Globus pallidus (tissue), 1 donor: ENCODE results near the gene TBPL1.

Experiments
- DNase-seq: peaks from one replicate; pipeline ENCODE4 v3.0.0-alpha.2; 2015; ENCODE audit warnings: low spot score

The TBPL1 gene

DNA sequence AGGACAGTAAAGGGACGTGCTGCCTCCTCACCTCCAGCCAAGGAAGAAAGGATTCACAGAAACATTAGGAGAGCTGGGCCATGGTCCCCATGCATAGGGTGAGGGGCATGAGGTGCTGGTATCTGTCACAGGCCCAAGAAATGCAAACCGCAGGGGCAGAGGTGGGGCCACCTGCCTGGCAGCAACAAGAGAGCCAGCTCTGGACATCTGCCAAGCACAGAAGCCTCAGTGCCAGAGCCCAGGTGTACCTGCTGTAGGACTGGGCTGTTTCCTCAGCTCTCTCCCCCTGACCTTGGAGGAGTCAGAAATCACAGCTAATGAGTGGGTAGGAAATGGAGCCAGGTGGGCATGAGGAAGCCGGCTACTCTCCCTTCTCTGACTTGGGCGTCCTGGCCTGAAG is 54.1 kb downstream of the TBPL1 start:
- no peak for DNase-seq

DNA sequence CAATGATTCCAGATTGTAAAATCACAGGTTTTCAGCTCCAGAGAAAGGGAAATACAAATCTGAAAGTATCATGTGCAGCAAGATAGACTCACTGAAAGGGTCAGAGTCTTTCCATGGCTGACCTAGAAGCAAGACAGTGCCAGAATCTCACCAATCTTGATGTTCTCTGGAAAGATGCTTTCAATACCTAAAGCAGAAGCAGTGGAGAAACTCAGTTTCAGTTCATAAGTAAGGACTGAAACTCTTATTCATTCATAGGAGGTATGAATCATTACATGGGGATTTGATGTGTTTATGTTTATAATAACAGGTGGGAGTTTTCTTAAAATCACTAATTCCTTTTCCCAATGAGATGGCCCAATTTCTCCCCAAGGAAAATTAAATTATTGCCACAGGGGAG is 56.9 kb downstream of the TBPL1 start:
- no peak for DNase-seq

DNA sequence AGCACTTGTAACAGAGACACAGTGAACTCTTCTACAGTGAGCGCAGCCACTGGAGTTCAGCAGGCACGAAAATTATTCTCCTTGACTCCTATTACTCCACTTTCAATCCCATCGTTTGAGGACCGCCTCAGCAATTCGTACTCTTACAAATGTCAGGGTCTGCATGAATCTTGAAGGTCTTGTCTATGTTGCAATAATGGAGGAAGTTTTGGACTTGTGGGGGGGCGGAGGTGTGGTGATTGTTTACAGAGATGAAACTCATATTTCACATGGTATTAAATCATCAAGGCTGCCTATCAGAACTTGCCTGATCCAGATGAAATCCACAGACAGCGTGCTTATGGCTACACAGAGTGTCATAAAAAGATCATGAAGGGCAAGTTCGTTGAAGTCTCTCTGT is 57.4 kb downstream of the TBPL1 start:
- DNase-seq: no peak

DNA sequence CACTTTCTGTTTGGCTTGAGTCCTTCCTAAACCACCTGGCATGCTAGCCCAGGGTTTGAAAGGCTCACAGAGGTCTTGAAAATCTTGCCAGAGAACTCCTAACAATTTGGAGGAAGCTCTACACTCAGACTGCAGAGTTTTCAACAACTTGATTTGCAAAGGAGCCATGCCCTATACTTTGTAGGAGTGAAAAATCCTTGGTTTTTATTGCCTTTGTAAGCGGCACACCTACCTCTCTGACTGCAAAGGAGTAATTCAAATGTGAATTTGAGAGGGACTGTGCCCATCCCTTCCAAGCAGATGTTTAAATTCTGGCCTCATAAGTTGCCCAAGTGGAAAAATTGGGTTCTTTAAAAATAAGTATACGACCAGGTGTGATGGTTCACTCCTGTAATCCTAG is 58.0 kb downstream of the TBPL1 start:
- no peak for DNase-seq

DNA sequence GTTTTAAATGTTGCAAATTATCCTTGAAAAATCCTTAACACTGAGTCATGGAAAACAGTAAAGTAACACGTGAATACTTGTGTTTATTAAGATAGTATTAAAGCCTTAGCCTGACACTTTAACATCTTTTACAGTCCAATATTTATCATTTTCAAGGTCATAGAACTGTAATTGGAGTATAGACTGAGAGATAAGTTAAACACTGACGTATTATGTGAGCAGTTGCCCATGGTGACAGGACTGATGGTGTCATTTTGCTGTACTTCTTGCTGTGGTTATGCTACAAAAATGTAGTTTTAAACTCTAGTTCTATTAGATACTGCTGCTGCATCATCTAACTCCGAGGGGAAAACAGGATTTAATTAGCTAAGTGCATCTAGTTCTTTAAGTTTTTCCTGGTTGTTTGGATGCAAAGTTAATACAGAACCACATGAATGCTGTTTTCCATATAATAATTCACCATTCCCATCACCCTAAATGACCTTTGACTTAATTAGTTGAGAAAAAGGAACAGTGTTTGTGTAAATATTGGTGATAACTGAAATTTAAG is 61.6 kb downstream of the TBPL1 start:
- no peak for DNase-seq

DNA sequence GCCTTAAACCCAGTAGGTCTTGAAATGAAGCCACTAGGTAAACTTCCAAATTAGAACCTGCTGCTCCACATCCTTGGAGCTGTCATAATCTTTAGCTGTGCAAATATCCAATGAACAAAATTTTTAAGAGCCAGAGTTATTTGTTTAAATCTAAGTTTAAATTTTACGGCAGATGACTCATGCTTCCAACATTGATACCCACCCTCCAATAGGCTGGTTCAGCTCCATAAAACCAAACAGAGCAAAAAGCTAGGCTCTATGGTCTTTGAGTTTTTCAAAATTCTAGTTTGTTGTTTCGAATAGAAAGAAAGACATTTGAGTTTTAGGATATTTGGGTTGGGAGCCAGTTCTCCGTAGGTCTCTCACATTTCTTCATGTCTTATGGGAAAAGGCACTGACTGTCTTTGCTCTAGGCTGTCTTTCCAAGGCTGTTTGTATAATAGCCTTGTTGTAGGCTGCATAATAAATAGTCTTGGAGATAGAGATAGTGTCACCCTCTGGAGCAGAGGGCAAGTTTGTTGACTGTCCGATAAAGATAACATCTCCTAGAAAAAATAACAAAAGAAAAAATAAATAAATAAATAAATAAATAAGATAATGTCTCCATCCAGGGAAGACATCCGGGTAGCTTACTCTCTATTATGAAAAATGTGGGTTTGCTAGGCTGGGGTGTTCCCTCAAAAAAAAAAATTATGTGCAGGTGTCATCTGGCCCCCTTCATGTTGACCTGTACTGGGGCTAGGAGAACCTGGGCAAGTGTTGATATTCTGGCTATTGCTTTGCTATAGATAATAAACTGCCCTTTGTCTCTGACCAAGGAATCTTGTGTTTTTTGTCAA is 62.9 kb downstream of the TBPL1 start:
- no peak for DNase-seq

DNA sequence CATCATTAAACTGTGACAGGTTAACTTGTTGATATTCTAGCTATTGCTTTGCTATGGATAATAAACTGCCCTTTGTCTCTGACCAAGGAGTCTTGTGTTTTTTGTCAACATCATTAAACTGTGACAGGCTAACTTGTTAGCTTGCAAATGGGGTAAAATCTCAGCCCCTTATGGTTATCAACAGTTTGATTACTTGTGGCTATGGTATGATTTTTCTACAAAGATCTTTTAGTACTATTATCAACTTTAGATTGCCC is 63.5 kb downstream of the TBPL1 start:
- DNase-seq: no peak

DNA sequence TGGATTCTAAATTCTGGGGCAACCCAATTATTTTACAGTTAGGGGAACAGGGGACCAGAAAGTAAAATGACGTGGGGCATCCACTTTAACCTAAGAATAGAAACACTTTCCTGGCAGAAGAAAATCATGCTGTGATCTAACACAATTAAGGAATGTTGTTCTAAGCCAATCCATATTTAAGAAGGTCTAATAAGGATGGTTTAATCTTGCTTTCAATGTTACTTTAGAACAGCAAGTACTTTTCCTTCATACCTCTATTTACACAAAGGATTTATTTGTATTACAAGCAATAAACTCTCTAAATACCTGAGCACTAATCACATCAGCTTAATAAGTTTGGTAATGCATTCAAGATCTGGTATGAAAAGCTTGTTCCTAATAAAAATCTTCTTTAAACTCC is 67.0 kb downstream of the TBPL1 start:
- DNase-seq: no peak

DNA sequence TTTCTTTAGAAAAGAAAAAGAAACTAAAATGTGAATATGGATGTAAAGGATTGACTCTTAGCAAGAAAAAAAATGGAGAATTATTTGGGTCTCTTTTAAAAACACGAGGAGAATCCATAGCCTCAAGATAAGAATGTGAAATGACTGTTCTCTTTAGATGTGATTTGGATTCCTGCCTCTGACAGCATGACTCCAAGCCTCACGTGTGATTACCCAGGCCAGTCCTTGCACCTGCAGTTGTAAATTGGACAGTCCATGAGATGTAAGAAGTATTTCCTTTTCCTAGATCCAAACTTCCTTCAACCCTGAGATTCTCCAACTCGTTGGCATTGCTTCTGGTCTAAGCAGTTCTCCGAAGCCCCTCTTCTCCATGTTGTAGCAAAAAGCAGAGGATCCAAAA is 67.5 kb downstream of the TBPL1 start:
- DNase-seq: no peak

DNA sequence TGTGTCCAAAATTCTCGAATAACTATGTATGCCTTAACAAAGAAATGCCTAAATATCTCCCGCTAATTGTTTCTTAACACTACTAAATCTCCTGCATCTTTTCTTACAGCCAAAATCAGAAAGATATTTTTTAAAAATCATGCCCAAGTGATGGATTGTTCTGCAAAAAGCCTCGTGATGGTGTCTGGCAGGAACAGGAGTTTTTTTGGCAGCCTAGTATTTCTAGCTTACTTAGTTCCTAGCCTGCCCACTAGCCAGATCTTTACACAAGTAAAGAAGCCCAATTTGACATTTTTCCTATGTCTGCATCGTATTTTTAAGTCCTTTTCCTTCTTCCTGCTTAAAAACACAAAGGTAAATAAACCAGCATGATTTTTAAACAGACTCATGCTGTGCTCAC is 67.9 kb downstream of the TBPL1 start:
- no peak for DNase-seq

DNA sequence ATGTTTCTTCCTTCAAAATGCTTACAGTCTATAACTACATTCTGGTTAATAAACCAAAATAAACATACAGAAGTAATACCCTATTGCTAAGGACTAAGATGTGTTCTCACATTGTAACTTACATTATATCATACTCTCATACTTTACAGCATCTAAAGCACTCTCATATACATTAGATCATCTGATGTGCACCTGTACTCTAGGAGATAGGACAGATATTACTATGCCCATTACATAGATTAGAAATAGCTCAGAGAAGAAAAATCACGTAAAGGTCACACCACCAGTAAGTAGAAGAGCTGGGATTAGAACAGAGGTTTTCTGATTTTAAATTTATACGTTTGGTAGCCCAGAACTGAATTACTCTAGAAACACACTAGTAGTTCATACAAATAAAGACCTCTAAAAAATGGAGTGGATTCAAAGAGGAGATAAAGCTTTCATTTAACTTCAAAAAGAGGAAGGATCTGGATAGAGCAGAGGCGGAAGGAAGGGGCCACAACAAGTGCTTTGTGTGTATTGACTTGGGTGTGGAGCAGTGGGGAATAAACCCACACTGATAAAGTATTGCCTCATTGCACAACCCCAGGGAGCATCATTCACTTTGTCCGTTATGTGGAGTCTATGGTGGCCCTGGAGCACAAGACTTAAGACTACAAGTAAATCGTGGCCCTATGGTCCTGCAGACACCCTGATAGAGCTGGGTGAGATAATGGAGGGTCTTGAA is 68.5 kb downstream of the TBPL1 start:
- DNase-seq: no peak

DNA sequence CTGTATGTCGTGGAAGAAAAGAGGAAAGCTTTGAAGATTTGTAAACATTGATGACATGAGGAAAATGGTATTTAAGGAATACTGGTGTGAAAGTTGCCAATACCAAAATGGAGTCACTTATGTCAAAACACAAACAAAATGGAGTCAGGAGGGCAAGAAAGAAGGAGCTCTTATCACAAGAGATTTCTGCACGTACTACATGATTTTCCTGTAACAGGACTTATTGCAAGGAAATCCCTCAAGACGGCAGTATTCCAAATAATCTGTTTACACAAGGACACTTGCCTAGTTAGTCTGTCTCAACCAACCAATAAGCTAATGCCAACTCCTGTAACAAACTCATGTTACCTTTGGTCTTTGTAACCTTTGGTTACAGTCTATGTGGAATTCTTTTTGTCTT is 69.6 kb downstream of the TBPL1 start:
- DNase-seq: no peak

DNA sequence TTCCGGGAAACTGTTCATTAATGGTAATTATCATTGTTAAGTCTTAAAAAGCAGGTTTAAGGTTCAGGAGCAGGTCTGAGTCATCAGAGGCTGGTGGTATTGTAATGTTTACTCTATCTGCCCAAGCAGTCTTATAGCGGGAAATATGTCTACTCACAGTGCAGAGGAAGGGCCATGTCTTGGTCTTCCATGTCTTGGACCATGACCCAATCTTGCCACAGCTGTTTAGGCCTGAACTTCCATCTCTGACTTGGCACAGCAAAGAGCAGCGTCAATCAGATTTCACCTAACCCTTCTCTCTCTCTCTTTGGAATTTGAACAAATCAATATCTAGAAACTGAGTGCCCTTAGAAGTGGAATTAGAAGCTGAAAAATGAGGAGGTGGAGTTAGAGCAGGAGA is 73.6 kb downstream of the TBPL1 start:
- DNase-seq: no peak

DNA sequence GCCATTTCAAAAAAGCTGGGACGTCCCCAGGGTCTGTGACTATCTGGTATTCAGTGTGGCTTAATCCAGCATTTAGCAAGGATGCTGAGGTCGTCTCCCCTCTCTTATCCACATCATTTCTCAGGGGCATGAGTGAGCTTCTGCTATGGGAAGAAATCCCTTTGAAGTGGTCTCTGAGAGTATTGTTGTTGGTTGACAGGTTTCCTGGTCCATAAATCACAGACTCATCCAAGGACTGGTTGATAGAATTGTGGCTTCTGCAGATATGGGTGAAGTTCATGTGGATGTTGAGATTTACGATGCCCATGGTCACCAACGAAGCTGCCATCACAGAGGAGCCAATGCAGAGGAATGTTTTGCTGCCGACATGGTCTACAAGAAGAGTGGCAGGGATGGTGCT is 75.4 kb downstream of the TBPL1 start:
- no peak for DNase-seq

DNA sequence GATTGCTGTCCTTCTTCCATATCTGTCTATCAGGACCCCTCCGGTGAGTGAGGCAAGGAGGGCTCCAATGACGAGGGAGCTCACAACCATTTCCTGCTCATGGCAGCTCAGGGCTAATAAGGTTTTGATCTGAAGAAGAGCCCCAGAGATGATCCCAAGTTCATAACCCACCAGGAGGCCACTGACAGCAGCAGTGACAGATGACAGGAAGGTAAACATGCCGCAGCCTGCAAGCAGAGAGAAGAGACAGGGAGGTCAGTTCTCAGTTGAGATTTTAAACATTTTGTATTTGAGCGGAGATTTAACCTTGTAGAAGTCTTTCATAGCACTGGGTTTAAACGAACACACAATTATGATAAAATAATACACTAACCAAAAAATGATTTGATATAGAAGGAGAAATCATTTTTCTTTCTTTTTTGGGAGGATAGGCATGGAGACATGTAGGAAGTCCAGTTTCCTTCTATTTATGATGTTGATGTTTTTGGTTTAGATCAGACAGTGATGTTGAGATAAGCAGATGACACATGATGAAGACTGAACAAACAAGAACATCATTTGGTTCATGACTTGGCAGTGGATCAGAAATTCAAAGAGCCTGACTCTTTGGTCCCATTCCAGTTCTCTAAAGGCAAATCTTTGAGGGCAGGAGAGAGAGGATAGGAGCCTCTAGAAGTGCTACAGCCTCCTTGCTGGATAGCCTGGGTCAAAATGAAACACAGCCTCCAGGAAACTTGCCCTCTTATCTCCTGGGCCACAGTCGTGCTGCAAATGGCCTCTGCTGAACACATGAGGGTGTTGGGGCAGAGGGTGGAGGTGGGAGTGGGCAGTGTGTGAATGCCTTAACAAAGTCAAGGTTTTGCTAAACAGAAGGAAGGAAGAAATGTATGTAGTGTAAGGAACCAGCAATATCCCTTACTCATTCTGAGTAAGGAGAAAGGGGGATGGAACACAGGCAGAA is 76.8 kb downstream of the TBPL1 start:
- DNase-seq: peak; percentile 49

DNA sequence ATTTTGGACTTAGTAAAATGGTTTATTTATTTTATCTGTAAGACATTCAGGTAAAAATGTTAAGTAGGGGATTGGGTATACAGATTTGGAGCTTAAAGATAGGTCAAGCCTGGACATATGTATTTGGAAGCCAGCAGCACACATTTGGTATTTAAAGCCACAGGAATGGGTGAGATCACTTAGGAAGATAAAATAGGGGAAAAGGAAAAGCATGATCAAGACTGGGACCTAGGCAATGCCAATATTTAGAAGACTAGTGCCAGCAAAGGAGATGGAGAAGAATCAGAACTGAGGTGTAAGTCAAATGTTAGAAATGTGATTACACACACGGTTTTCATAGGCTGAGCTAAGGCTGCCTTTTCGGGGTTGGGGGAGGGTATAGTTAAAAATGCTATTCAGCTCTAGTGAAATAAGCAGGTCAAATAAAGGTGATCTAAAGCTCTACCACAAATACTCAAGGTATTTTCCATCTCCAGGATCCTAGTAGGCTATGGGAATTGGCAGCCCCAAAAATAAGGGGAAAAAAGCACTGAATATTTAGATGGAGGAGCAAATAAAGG is 78.8 kb downstream of the TBPL1 start:
- DNase-seq: no peak

DNA sequence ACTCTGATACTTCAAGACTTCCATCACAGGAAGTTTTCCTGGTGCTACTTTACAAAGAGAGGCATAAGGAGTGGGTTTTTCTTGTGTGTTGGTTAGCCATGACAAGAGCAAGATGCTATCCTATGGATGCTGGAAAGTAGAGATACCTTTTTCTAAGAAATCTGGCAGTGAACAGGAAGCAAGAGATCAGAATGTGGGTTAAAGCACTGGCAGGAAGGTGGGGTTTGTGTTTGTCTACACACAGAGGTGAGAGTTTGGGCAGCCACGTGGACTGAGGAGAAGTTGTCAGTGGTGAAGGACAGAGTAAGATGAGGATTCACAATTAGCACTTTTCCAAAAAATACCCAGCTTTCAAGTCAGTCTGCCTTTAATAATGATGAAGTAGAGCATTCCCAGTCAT is 81.5 kb downstream of the TBPL1 start:
- DNase-seq: no peak

DNA sequence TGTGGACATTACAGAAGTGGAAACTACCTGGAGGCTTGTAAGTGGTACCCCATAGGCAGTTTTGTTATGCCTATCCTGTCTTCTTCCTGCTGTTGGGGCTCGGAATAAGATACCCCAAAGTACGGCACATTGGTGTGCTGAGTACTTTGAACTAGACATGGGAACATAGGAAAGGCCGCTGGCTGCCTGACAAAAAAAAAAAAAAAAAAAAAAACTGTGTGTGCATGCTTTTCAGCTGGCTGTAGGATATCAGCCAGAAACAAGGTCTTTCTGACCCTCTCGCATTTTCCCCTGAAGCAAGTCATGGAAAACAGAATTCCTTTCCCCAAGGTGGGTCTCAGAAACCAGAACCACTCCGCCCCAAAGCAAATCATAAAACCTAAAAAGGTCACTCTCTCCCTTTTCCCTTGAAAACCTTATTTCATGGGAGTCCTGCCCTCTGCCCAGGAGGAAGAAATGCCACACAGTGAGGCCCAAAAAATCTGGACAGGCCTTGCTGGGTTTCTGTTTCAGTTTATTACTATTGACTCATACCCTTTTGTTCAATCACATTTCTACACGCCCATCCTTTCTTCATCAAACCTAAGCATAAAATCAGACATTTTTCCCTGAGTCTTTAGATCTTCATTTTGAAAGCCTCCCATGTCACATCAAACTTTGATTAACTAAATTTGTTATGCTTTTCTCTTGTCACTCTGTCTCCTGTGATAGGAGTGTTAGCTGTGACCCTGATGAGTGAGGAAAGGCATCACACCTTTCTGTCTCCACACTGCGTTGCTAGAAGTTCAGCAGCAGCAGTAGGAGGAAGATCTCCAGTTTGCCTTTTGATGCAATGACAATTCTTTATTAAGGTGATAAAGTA is 82.2 kb downstream of the TBPL1 start:
- DNase-seq: peak; percentile 38

DNA sequence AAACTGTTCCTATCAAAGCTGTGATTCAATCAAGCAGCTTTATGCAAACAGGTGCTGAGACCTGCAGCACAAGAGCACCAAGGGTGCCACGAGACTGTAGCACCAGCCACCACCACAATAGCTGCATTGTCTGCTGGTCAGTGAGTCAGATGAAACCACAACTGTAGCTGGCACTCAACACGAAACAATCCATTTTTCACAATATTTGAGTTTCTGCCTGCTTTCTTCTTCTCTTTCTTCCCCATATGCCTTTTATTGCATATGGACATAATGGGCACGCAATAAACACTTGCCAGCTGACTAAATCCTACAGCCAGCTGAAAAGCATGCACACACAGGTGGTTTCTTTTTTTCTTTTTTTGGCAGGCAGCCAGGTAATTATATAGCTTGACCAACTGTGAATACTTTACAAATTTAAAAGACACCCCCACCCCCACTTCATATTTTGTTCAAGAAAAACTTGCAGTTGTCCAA is 82.8 kb downstream of the TBPL1 start:
- DNase-seq: peak; percentile 86

DNA sequence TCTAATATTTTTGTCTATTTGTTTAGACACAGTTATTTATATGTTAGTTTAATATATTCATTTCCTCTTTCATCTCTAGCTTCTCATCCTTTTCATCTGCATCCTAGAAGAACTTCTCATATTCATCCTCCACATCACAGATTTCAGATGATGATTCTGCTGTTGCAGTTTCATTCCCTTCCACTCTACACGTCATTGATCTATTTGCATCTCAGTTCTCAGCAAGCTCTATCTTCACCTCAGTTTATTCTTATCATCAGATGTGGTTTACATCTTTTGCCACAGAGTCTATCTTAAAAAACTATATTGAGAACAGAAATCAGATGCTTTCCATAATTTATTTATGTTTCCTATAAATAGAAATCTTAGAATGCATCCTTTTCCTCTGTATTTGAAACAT is 86.1 kb downstream of the TBPL1 start:
- no peak for DNase-seq
